NCI-H345 treated with DMSO at 0.1 percent for 48 hours (cell line): Measurements from ENCODE around the gene SERP2.

Experiments
- DNase-seq: peaks from one replicate; lab custom pipeline; 2025; ENCODE audit not compliant: unreplicated experiment; lab: John Stamatoyannopoulos, UW

Gene SERP2

DNA sequence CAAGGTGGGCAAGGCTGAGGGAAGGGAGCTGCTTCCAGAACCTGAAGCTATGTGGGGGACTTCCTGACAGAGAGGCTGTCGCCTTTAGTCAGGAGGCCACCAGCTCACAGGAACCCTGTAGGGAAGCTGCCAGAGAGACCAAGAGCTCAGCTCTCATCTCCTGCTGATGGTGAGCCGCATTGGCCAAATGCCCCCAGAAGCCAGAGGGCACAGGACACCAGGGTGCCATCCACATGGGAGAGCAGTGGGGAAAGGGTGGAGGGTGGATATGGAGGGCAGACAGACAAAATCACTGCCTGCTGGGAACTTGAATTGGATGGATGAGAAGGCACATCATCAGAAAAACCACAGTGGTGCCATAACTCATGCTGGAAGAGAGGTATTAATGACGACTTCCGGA is 36.0 kb downstream of the SERP2 start:
- DNase-seq: no peak

DNA sequence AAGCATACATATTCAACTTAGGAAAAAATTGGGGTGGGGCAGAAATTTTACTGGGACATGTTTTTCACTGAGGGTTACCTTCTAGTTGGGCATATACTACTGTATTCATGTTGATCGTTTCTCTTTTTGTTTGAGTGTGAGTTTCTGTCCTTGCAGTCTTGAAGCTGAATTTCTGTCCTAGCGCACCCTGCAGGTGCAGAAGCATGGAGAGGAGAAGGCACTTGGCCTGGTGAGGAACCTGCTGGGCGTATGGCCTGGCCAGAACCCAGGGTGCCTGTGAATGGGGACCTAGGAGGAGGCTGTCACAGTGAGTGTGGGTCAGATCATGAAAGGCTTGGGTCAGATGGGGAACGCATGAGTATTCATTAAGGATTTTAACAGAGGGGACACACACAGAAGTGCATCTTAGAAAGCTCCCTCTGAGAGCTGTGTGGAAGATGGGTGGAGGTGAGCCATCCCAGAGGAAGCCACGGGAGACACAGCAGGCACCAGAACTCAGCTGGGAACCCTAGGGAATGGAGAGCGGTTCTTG is 36.8 kb downstream of the SERP2 start:
- DNase-seq: no peak

DNA sequence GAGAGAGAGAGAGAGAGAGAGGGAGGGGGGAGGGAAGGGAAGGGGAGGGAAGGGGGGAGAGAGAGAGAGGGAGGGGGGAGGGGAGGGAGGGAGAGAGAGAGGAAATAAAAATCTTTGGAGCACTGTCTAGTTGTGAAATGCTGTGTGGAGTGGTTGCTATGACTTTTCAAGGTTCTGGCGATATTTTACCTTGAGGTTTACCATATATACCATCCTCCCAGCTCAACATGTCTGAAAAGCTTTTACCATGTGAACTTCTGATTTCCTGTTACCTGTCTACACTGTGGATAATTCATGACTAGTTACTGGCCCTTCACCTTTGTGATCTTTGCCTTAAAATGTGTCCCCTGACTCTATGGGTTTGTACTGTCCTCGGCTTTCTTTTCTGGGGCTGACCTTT is 38.2 kb downstream of the SERP2 start:
- DNase-seq: no peak

DNA sequence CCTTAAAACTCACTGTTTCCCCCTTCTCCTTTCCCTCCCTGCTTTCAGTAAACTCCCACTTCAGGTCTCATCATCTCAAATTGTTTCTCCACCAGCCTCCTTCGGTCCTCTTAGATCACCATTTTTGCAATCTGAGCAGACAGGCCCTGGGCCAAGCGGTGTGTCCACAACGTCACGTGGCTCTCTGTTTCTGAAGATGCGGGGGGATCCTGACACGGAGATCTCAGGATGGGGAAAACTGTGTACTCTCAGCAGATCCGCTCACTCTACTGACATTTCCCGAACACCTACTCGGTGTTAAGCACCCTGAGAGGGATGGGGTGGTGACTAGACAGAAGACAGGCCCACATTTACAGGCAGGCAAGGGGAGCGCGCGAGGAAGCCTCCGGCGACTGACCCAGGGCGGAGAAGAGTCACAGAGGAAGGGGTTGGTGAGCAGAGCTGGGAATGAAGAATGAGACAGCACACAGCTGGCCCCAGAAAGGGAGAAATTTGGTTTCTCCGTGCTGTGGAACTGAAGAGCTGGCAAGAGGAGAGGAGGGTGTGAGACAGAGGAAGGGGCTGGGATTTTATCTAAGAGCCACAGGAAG is 38.8 kb downstream of the SERP2 start:
- DNase-seq: no peak

DNA sequence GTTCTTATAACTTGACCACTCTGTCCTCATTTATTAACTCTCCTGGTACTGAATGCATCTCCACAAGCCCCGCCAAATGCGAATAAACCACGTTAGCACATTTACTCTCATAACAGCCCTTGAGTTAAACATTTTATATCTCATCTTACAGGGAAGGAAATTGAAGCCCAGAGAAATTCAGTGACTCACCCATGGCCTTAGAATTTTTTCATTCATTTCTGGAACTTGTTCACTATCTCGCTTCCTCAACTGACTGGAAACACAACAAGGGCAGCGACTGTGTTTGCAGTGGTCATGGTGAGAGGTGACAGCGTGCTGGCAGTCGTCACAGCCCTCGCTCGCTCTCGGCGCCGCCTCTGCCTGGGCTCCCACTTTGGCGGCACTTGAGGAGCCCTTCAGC is 39.5 kb downstream of the SERP2 start:
- DNase-seq: no peak

DNA sequence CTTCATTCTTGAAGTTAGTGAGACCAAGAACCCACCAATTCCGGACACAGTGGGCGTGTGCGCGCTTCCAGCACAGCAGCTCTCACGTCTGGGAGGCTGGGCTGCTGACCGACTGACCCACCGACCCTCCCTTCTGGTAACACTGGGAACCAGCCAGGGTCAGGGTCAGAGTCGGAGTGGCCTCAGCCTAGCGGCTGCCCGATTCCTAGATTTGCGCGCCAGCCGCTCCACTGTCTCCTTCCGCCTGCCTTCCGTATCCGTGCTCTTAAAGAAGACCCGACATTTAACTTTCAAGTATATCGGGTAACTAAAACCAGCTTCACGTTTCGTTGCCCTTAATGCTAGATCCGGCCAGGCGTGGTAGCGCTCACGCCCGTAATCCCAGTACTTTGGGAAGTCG is 41.1 kb downstream of the SERP2 start:
- no peak for DNase-seq

DNA sequence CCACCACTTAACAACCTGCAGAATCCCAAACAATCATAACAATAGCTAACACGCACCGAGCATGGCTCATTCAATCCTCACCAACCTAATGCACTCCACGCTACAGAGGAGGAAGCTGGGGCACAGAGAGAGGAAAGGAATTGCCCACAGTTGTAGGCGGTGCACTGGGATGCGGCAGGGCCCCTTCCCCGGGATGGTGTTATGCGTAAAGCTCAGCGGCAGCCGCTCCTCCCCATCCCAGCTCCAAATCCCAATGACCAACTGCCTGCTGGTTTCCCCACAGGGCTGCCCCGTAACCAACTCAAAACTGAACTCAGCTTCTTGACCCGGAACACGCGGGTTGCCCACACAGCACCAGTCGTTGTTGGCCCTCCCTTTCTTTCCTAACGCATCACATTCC is 42.2 kb downstream of the SERP2 start:
- no peak for DNase-seq

DNA sequence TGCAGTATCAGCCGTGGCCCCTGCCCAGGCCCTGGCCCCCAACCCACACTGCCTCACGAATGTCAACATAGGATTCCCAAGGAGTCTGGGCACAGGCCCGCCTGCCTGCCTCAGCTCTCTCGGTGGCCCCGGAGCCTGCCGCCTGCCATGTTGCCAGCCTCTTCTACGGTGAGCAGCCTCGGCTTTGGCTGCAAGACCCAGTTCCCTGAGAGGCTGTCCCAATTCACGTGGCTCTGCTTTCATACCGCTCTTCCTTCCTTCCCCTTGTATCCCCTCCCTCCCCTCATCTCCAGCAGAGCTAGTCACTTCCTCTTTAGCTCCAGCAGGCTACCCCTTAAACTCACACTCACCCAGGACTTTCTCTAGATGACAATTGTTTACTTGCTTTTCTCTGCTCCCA is 42.7 kb downstream of the SERP2 start:
- DNase-seq: no peak

DNA sequence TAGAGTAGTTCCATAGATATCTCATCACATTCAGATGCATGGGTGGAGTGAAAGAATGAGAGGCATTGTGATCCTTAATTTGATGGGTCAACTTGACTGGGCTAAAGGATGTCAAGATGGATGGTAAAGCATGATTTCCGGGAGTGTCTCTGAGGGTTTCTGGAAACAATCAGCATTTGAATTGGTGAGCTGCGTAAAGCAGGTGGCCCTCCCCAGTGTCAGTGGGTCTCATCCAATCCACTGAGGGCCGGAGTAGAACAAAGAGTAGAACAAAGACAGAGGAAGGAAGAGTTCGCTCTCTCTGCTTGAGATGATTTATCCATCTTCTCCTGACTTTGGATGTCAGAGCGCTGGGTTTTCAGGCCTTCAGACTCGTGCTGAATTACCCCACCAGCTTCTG is 43.1 kb downstream of the SERP2 start:
- DNase-seq: no peak

DNA sequence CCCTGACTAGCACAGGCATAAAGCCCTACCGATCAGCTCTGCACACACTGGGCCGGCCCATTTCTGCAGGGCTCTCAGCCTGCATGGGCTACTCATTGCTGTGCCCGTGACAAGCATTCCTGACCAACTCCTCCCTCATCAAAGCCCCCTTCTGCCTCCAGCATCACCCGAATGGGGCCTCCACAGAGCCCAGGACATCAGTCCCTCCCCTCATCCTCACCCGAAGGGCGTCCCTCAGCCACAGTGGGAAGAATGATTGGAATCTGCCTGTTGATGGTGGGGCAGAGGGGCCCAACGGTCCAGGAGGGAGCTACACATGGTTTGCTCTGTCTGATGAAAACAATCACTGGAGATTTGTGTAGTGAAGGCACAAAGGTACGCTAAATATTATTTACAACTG is 43.8 kb downstream of the SERP2 start:
- no peak for DNase-seq

DNA sequence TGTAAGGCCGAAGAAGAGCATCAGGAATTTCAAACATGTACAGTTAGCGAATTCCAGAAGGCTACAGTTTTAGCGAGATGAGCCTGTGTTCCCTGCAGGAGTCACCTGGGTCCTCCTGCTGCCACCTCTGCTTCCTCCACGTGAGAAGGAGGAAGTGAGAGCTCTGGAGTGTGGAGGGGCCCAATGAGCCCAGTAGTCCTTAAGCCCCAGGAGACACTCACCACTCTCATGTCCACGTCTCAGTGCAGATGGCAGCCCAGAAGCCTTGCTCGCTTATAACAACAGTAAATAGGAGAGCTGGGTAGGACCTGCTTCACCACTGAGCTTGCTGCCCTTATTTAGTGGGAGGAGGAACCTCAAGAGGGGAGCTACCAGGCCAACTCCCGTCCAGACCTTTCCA is 44.3 kb downstream of the SERP2 start:
- DNase-seq: no peak

DNA sequence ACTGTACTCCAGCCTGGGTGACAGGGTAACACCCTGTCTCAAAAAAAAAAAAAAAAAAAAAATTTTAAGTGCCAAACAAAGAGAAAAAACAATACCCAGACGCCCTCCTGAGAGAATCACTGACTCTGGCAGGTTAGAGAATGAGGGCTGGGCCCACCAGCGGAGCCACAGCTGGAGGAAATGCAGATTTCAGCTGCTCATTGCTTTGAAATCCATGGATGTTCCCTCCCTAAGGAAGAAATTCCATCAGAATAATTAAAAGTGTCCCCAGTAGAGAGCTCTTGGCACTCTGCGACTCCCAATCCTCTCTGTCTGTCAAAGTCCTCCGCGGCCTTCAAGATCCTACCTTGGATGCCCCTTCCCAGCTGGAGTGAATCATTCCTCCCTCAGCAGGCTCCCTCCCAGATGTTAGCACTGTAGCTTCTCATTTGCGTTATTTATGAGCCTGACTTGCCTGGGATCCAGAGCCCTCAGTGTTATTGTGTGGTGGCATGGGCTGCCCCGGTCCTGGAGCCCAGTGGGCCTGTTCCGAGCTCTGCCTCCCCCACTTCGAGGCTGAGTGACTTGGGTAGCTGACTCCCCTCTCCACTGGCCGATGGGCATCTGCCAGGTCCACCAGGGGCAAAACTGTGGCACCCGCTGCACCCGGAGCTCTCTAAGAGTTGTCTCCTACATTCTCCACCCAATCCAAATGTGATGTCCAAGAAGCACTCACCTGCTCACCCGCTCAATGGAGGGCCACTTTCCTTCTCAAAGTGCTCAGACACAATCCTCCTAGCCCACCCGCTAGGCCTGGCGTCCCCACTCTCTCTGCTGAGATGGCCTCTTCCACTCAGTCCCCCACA is 47.0 kb downstream of the SERP2 start:
- DNase-seq: no peak

DNA sequence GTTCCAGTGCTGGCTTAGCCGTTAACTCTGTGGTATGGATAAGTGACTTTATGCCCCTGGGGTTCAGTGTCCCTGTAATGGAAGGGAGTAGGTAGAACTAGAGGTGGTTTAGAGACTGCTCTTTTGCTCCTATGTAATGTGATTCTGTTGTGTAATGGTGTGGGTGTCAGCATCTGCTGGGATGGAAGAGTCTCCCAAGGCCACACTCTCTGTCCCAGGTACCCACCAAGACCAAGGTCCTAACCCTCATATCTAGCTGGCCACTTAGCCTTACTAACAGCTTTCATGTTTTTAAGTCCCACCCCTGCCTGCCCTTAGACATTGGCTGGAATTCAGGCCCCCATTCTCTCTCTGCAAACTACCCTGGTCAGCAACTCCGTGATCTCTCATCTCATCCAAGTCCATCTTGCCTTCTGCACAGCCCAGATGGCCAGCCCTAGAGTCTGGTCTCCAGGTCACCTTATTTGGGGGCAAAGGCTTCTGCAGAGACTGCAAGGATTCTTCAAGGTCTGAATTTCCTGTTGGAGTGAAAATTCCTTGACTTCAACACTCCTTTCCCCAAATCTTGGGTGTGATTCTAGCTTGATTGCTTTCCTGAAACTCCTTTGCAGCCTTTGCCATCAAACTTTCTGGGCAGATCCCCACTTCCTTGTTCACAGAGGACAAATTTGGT is 48.4 kb downstream of the SERP2 start:
- no peak for DNase-seq

DNA sequence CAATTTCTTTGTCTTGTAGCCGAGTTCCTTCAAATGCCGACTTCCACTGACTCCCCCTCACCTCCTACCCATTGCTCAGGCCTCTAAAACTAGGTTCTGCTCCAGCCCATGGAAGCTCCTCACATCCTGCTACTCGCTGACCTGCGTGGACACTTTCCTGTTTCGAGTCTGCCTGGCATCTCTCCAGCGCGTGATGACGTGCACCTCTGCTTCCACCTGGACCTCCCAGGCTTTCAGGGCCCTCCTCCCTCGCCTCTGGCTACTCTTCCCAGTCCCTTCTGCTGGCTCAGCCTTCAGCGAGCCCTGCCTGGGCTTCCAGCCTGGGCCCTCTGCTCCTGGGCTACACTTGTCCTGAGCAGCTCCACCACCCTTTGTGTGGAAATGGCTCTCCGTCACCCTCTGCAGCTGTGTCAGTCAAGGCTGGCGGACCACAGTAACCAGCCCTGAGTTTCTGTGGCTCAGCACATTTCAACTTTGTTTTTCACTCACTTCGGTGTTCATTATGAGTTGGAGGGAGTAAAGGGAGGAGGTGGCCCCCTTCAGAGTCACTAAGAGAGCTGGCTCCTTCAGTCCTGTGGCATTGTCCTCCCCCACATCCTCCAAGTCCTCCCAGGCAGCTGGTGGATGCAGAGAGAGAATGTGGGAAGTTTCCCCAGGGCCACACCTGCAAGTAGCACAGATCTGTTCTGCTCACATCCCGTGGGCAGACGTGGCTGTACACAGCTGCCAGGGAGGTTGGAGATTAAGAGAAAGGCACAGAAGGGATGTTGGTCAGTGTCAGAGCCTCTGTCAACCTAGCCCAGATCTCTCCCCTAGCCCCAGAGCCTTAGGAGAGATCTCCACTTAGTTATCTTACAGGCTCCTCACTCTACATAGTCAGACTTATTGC is 49.4 kb downstream of the SERP2 start:
- no peak for DNase-seq

DNA sequence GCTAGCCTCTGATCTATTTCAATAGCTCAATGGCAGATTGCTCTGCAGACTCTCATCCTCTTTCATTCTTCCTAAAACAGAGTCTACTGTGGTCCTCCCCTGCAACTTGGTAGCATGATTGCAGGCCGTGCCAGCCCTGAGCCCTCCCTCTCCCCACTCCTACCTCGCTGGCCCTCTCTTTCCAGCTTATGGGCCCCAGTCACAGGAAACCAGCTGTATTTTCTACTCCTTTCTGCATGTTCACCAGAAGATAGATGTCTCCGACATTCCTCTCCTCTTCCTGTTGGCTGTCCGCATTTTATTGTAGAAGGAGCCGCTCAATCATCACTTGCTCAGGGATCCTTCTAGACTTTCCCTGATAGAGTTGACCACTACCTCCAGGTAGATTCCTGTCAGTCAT is 50.2 kb downstream of the SERP2 start:
- no peak for DNase-seq

DNA sequence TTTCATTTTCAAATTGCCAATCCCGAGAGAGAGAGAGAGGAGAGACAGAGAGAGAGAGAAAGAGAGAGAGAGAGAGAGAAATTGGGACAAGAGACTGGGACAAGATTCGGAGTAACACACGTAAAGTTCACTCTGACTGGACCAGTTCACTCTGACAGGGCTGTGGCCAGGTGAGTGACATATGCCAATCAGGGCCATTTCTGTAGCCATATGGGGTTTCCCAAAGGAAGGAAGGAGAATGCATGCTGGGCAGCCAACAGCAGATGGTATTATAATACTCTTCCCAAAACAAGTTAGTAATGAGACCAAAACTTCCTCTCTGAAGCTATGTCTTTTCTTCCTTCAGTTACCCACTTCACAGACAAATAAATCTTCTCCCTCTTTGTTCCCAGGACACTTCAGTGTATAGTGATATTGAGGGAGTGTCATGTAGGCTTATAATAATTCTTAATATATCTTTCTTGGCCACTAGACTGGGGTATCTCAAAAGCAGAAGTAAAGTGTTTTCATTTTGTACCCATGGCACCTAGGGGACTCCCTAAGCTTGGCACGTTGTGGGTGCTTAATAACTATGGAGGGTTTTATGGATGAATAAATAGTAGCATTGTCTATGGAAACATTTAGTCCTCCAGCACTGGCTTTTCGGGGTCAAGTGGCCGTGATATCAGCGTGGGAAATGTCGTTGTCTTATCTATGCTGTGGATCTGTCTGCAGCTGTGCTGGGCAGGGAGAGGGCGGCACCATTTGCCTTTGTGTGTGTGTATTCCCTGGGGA is 51.6 kb downstream of the SERP2 start:
- DNase-seq: no peak

DNA sequence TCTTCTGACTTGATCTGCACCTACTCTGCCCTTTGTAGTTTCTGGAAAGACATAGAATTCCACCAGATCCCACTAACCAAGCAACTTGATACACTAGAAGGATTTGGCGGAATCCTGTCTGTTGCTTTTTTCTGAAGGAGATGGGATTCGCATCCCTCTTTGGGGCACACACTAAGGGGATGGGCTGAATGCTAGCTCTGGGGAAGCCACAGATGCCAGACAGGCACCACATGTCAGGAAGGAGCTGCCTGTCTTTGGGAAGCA is 52.1 kb downstream of the SERP2 start:
- DNase-seq: no peak

DNA sequence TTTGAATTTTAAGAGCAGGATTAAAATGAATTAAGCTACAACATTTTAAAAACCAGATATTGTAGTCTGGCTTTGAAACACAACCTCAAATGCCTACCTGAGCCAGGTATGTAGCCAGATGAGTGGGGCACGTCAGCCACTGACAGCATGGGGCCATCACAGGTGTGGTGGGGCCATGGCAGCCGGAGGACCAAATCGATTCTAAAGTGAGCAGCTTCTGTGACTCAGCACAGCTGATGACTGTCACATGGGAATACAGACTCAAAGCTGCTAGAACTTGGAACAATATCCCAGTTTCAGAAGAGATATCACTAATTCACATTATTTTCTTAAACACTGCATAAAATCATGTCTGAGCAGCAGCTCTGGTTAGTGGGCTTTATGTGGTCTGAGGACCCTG is 52.8 kb downstream of the SERP2 start:
- DNase-seq: no peak

DNA sequence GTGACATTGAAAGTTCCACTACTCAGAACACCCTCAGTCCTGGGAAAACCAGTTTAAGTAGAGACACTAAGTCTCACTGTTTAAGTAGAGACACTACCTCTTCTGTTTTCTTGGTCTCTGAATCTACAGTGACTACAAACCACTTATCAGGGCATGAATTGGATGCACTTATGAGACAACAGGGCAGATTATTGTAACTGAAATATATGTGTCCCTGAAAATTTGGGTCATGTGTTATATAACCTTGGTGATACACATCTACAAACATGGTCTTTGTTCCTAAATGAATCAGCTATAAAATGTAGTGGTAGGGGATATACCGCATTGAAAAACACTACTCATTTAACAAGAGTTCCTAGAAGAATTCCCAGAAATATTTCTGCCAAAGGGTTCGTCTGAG is 55.7 kb downstream of the SERP2 start:
- no peak for DNase-seq

DNA sequence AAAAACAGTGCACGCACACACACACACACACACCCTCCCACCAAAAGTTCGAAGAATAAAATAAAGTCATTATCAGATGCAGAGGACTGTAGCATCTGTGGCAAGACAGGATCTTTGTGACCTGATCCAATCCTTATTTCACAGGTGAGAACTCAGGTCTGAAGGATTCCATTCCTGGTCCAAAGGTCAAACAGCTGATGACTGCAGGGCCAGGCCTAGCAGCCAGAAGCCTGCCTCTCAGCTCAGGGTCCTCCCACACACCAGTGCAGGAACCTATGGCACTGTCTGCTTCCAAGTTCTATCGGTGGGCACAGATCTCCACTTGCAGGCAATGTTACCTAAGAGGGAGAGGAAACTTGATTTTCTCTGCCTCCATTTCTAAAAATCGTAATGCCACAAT is 57.5 kb downstream of the SERP2 start:
- DNase-seq: no peak

DNA sequence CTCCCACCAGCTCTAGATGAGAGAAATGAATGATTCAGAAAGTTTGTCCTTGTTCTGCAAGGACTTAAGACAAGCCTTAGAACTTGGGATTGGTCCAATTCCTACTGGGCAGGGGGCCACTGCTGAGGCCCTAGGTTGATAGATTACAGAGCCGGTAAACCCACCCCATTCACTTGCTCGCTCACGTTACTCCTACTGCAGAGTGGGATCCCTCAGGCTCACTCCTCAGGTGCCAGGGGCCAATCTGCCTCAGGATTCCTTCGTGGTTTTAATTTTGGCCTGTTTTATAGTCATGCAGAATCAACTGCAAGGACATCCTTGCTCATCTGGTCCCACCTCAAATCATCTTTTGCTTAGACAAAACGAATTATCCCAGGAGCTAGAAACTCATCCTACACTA is 59.0 kb downstream of the SERP2 start:
- DNase-seq: no peak
